AG08396 (cell line): ENCODE data around the gene HORMAD2.
"Not testable (repeated sequence)": the region's sequence is repeated elsewhere in the genome, so short reads cannot be mapped to it uniquely, and the experiment has no call there.

Source experiments
- DNase-seq: peaks from one replicate; pipeline ENCODE4 v3.0.0; 2012; ENCODE audit warnings: low spot score, mixed read lengths

HORMAD2 gene

GRCh38 chr22:30192427-30192826 lies 112.2 kb downstream of the HORMAD2 start:
- DNase-seq: no peak

GRCh38 chr22:30193031-30193775 lies 112.9 kb downstream of the HORMAD2 start:
- no peak for DNase-seq

- DNase-seq: no peak
Observed at GRCh38 chr22:30195245-30196140, 115.2 kb downstream of the HORMAD2 start.

- peak; percentile 85 for DNase-seq
Observed at GRCh38 chr22:30196141-30196879, 116.0 kb downstream of the HORMAD2 start.

GRCh38 chr22:30196880-30197336 lies 116.6 kb downstream of the HORMAD2 start:
- DNase-seq: no peak

GRCh38 chr22:30197389-30197788 lies 117.1 kb downstream of the HORMAD2 start:
- DNase-seq: no peak

GRCh38 chr22:30198152-30198825 lies 118.0 kb downstream of the HORMAD2 start:
- DNase-seq: no peak

GRCh38 chr22:30198921-30199320 lies 118.7 kb downstream of the HORMAD2 start:
- DNase-seq: no peak

- not testable (repeated sequence) for DNase-seq
Observed at GRCh38 chr22:30200905-30201304, 120.6 kb downstream of the HORMAD2 start.

GRCh38 chr22:30201945-30202344 lies 121.7 kb downstream of the HORMAD2 start:
- DNase-seq: no peak

- DNase-seq: no peak
Observed at GRCh38 chr22:30202531-30203006, 122.3 kb downstream of the HORMAD2 start.

- DNase-seq: no peak
Observed at GRCh38 chr22:30204015-30204741, 123.9 kb downstream of the HORMAD2 start.

- no peak for DNase-seq
Observed at GRCh38 chr22:30204742-30205111, 124.5 kb downstream of the HORMAD2 start.

GRCh38 chr22:30205281-30206115 lies 125.2 kb downstream of the HORMAD2 start:
- DNase-seq: peak; percentile 84

- DNase-seq: peak; percentile 90
Observed at GRCh38 chr22:30206944-30207343, 126.7 kb downstream of the HORMAD2 start.

- DNase-seq: peak; percentile 72
Observed at GRCh38 chr22:30208631-30209603, 128.7 kb downstream of the HORMAD2 start.

- DNase-seq: no peak
Observed at GRCh38 chr22:30209642-30210041, 129.4 kb downstream of the HORMAD2 start.

- no peak for DNase-seq
Observed at GRCh38 chr22:30210235-30210909, 130.1 kb downstream of the HORMAD2 start.
